Smooth muscle cell (in vitro differentiated cells): ENCODE results near the gene NT5C3B. TPM values are rescaled to one million over a fixed set of nuclear protein-coding genes. Genes with fewer than 3 reads are reported as not detected.

Experiments
- DNase-seq: peaks from one replicate; lab custom pipeline; 2025; ENCODE audit not compliant: unreplicated experiment; lab: John Stamatoyannopoulos, UW
- H2AFZ ChIP-seq: fragments of 200-600 bp; sonication (generic); 2 replicates; pipeline ENCODE4 v1.6.0; 2016; ENCODE audit warnings: antibody characterized with exemption, low read depth, mild to moderate bottlenecking
- H3F3A ChIP-seq: fragments of 200-600 bp; sonication (generic); 2 replicates; pipeline ENCODE4 v1.6.0; 2017; ENCODE audit warnings: antibody characterized with exemption, low read depth
- H3K27ac ChIP-seq: fragments of 200-600 bp; sonication (generic); 2 replicates; pipeline ENCODE4 v1.5.1; 2016; ENCODE audit warnings: low read depth, mild to moderate bottlenecking
- H3K27me3 ChIP-seq: fragments of 200-600 bp; sonication (generic); 2 replicates; pipeline ENCODE4 v1.6.1; 2016; ENCODE audit warnings: low read depth, mild to moderate bottlenecking
- H3K36me3 ChIP-seq: fragments of 200-600 bp; sonication (generic); 2 replicates; pipeline ENCODE4 v1.5.1; 2016; ENCODE audit warnings: low read depth
- H3K4me1 ChIP-seq: fragments of 200-600 bp; sonication (generic); 2 replicates; pipeline ENCODE4 v1.5.1; 2016; ENCODE audit warnings: low read depth
- H3K4me2 ChIP-seq: fragments of 200-600 bp; sonication (generic); 2 replicates; pipeline ENCODE4 v1.6.0; 2016; ENCODE audit warnings: mild to moderate bottlenecking
- H3K4me3 ChIP-seq: fragments of 200-600 bp; sonication (generic); 2 replicates; pipeline ENCODE4 v1.5.1; 2016; ENCODE audit warnings: mild to moderate bottlenecking
- H3K79me2 ChIP-seq: fragments of 200-600 bp; sonication (generic); 2 replicates; pipeline ENCODE4 v1.6.0; 2016; ENCODE audit warnings: low read depth, mild to moderate bottlenecking
- H3K9ac ChIP-seq: fragments of 200-600 bp; sonication (generic); 2 replicates; pipeline ENCODE4 v1.6.0; 2016; ENCODE audit warnings: low read depth
- H3K9me3 ChIP-seq: fragments of 200-600 bp; sonication (generic); replicated peaks from 2 replicates; pipeline ENCODE4 v1.5.1; 2016; ENCODE audit warnings: low read depth
- H4K20me1 ChIP-seq: fragments of 200-600 bp; sonication (generic); 2 replicates; pipeline ENCODE4 v1.6.0; 2016; ENCODE audit warnings: low read depth
- CTCF ChIP-seq: fragments of 200-600 bp; sonication (generic); IDR thresholded peaks from 2 replicates; pipeline ENCODE4 v1.5.1; 2017; ENCODE audit warnings: borderline replicate concordance, mild to moderate bottlenecking, antibody characterized with exemption; ENCODE audit not compliant: insufficient read depth, poor library complexity, severe bottlenecking
- WGBS: methylation state at CpG from one replicate; pipeline ENCODE4 v1.1.7; 2016; ENCODE audit warnings: low lambda C conversion rate; 5-methylcytosine and 5-hydroxymethylcytosine counted together
- polyA plus RNA-seq: library from polyadenylated mRNA; unstranded; fragments of >200 nt; fragmentation: Nextera tagmentation; extraction: Ambion mirVana; gene quantifications from 2 replicates; pipeline ENCODE4 v1.2.1, GENCODE V29; 2016
- small RNA-seq: library from RNA; depleted of rRNA; stranded (forward); fragments of <200 nt; gene quantifications from one replicate; pipeline ENCODE3, GENCODE V24; 2014
- total RNA-seq: library from RNA; depleted of rRNA; stranded (reverse); fragments of >200 nt; gene quantifications from 2 replicates; pipeline ENCODE4 v1.2.3, GENCODE V29; 2014

NT5C3B gene
- total and polyA plus RNA-seq, 2 experiments from 2014 or later = 46.8 to 76.3 TPM

- H4K20me1 ChIP-seq = peaks cover 77% of the 10 kb centered on the region
- WGBS = 65% methylated on average over 12 of the region's 12 CpGs
- H3K79me2 ChIP-seq = peaks cover 64% of the 10 kb centered on the region
Observed at GRCh38 chr17:41775394-41776226, 60.4 kb downstream of the NT5C3B start.

More at GRCh38 chr17:41775394-41776226, 60.4 kb downstream of the NT5C3B start:
- Histone ChIP-seq H3K27me3 (no peaks in the 10 kb centered on the region), H3K9me3 (no peaks in the 10 kb centered on the region), H3K36me3 (no peaks in the 10 kb centered on the region), H3K4me3 (no peak overlapping the region), H3F3A (peaks cover 18% of the 10 kb centered on the region), H3K4me2 (peak overlapping the region; percentile 28), H2AFZ (no peak overlapping the region), H3K27ac (peak overlapping the region; percentile 90), H3K4me1 (peaks cover 29% of the 10 kb centered on the region), H3K9ac (no peak overlapping the region)
- no peak for TF ChIP-seq CTCF
- DNase-seq = no peak

Small RNA genes within 50 kb of the gene (small RNA-seq; reads per million reads assigned to genes)
- not detected for gene AC125257.2

Other genes with a start within 250 kb of the NT5C3B start
- gene KRT14, start 249.3 kb downstream of the NT5C3B start, total RNA-seq = 235 and 348 TPM in 2 replicates
- 193 and 492 TPM in 2 replicates for gene KRT14, start 249.3 kb downstream of the NT5C3B start, polyA plus RNA-seq
- gene KRT16, start 223.5 kb downstream of the NT5C3B start, total RNA-seq = 404 and 521 TPM in 2 replicates
- gene KRT16, start 223.5 kb downstream of the NT5C3B start, polyA plus RNA-seq = 304 and 399 TPM in 2 replicates
- gene KRT17, start 211.7 kb downstream of the NT5C3B start, total RNA-seq = 1,301 and 1,591 TPM in 2 replicates
- 869 and 2,544 TPM in 2 replicates for gene KRT17, start 211.7 kb downstream of the NT5C3B start, polyA plus RNA-seq
- 300 and 360 TPM in 2 replicates for gene EIF1, start 147.3 kb downstream of the NT5C3B start, total RNA-seq
- 1,301 and 1,372 TPM in 2 replicates for gene EIF1, start 147.3 kb downstream of the NT5C3B start, polyA plus RNA-seq
- not detected in 2 replicates for gene GAST, start 123.9 kb downstream of the NT5C3B start, total RNA-seq
- 1.2 TPM in 1 of 2 replicates, not detected in the other for gene GAST, start 123.9 kb downstream of the NT5C3B start, polyA plus RNA-seq
- gene HAP1, start 101.6 kb downstream of the NT5C3B start, total RNA-seq = 0.04 and 0.36 TPM in 2 replicates
- 0.54 and 0.73 TPM in 2 replicates for gene HAP1, start 101.6 kb downstream of the NT5C3B start, polyA plus RNA-seq
- gene JUP, start 49.5 kb downstream of the NT5C3B start, total RNA-seq = 167 and 238 TPM in 2 replicates
- 124 and 277 TPM in 2 replicates for gene JUP, start 49.5 kb downstream of the NT5C3B start, polyA plus RNA-seq
- gene P3H4, start 24.3 kb downstream of the NT5C3B start, total RNA-seq = 77.4 and 98.6 TPM in 2 replicates
- gene P3H4, start 24.3 kb downstream of the NT5C3B start, polyA plus RNA-seq = 149 and 186 TPM in 2 replicates
- 603 and 724 TPM in 2 replicates for gene FKBP10, start 23.2 kb downstream of the NT5C3B start, total RNA-seq
- gene FKBP10, start 23.2 kb downstream of the NT5C3B start, polyA plus RNA-seq = 253 and 289 TPM in 2 replicates
- not detected in 2 replicates for gene KLHL10, start 1.6 kb upstream of the NT5C3B start, total RNA-seq
- gene KLHL10, start 1.6 kb upstream of the NT5C3B start, polyA plus RNA-seq = not detected in 2 replicates
- 23.8 and 29.2 TPM in 2 replicates for gene KLHL11, start 29.2 kb upstream of the NT5C3B start, total RNA-seq
- 7.9 and 10.0 TPM in 2 replicates for gene KLHL11, start 29.2 kb upstream of the NT5C3B start, polyA plus RNA-seq
- 188 and 217 TPM in 2 replicates for gene ACLY, start 82.7 kb upstream of the NT5C3B start, total RNA-seq
- 119 and 172 TPM in 2 replicates for gene ACLY, start 82.7 kb upstream of the NT5C3B start, polyA plus RNA-seq
- gene ODAD4, start 94.4 kb upstream of the NT5C3B start, total RNA-seq = 1.5 and 1.7 TPM in 2 replicates
- 3.2 and 3.9 TPM in 2 replicates for gene ODAD4, start 94.4 kb upstream of the NT5C3B start, polyA plus RNA-seq
- gene CNP, start 130.6 kb upstream of the NT5C3B start, total RNA-seq = 28.5 and 34.7 TPM in 2 replicates
- 60.1 and 63.0 TPM in 2 replicates for gene CNP, start 130.6 kb upstream of the NT5C3B start, polyA plus RNA-seq
- gene DNAJC7, start 181.2 kb upstream of the NT5C3B start, total RNA-seq = 44.5 and 69.5 TPM in 2 replicates
- 44.7 and 61.5 TPM in 2 replicates for gene DNAJC7, start 181.2 kb upstream of the NT5C3B start, polyA plus RNA-seq
- 21.3 and 41.3 TPM in 2 replicates for gene NKIRAS2, start 183.9 kb upstream of the NT5C3B start, total RNA-seq
- gene NKIRAS2, start 183.9 kb upstream of the NT5C3B start, polyA plus RNA-seq = 50.1 and 54.4 TPM in 2 replicates
- gene C17orf113, start 214.4 kb upstream of the NT5C3B start, total RNA-seq = 0.49 and 0.54 TPM in 2 replicates
- 0.38 and 0.46 TPM in 2 replicates for gene C17orf113, start 214.4 kb upstream of the NT5C3B start, polyA plus RNA-seq